Activated CD8-positive, alpha-beta memory T cell treated with anti-CD3 and anti-CD28 coated beads for 24 hours (primary cell): Measurements from ENCODE around the gene SPATS1.
"Not testable (repeated sequence)": the region's sequence is repeated elsewhere in the genome, so short reads cannot be mapped to it uniquely, and the experiment has no call there.

Source experiments
- DNase-seq: peaks from one replicate; pipeline ENCODE4 v3.0.0-alpha.2; 2020

Gene SPATS1

GRCh38 chr6:44311767-44312166 is 30.7 kb upstream of the SPATS1 start:
- DNase-seq, result no peak

GRCh38 chr6:44312901-44313788 is 29.3 kb upstream of the SPATS1 start, which contains the start of gene AARS2:
Gene AARS2, minus strand, starts transcription at chr6:44313347. Its CDS starts 24 bp downstream, at chr6:44313323.
- DNase-seq, result peak; percentile 99

GRCh38 chr6:44314657-44315056 is 27.8 kb upstream of the SPATS1 start:
- DNase-seq, result not testable (repeated sequence)

GRCh38 chr6:44315516-44315915 is 26.9 kb upstream of the SPATS1 start:
- DNase-seq, result no peak

- DNase-seq, result no peak
These were observed 26.5 kb upstream of the SPATS1 start for GRCh38 chr6:44315951-44316350.

GRCh38 chr6:44316481-44316880 is 26.0 kb upstream of the SPATS1 start:
- DNase-seq, result no peak

- not testable (repeated sequence) for DNase-seq
These were observed 25.3 kb upstream of the SPATS1 start for GRCh38 chr6:44317136-44317631.

- DNase-seq, result no peak
These were observed 21.2 kb upstream of the SPATS1 start for GRCh38 chr6:44321210-44321609.

- DNase-seq, result no peak
These were observed 15.4 kb upstream of the SPATS1 start for GRCh38 chr6:44327096-44327495.

- DNase-seq, result no peak
These were observed 14.7 kb upstream of the SPATS1 start for GRCh38 chr6:44327760-44328159.

- DNase-seq, result not testable (repeated sequence)
These were observed 14.2 kb upstream of the SPATS1 start for GRCh38 chr6:44328203-44328602.

- DNase-seq, result no peak
These were observed 12.6 kb upstream of the SPATS1 start for GRCh38 chr6:44329858-44330257.

- no peak for DNase-seq
These were observed 9.9 kb upstream of the SPATS1 start for GRCh38 chr6:44332585-44332984.

- peak; percentile 17 for DNase-seq
These were observed 9.1 kb upstream of the SPATS1 start for GRCh38 chr6:44333273-44333919.

- peak; percentile 7 for DNase-seq
These were observed 8.5 kb upstream of the SPATS1 start for GRCh38 chr6:44333942-44334341.

GRCh38 chr6:44335631-44336030 is 6.8 kb upstream of the SPATS1 start:
- peak; percentile 9 for DNase-seq

- peak; percentile 84 for DNase-seq
These were observed 4.0 kb upstream of the SPATS1 start for GRCh38 chr6:44338228-44339122.

- DNase-seq, result peak; percentile 52
These were observed 3.1 kb upstream of the SPATS1 start for GRCh38 chr6:44339301-44339700.

- DNase-seq, result peak; percentile 50
These were observed 2.5 kb upstream of the SPATS1 start for GRCh38 chr6:44339763-44340625.

GRCh38 chr6:44341095-44341890 is 1.2 kb upstream of the SPATS1 start:
- DNase-seq, result no peak

- DNase-seq, result no peak
These were observed 398 bp upstream of the SPATS1 start for GRCh38 chr6:44342052-44342451.
